Measurements from ENCODE around the gene CYP46A1.

Gene CYP46A1

DNA sequence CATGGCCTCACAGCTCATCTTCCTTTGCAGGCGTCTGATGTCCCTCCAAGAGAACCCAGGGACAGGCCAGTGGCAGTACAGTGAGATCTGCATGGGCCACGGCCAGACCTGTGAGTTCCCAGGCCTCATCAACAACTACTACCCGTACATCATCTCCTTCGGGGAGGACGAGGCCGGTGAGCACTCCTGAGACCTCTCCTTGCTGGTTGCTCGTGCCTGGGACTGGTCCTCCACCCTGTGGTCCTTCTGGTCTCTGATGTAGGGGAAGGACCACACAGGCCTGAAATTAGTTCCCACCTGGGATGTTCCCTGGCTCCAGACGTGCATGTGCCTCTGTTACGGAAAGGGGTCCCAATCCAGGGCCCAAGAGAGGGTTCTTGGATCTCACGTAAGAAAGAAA, 21.3 kb upstream of the CYP46A1 start:
- POLR2A ChIA-PET (ENCODE audit: low non-redundant PET), result no interaction called here
- CTCF ChIA-PET, result no interaction called here
- TF ChIP-seq, protein P1, sequence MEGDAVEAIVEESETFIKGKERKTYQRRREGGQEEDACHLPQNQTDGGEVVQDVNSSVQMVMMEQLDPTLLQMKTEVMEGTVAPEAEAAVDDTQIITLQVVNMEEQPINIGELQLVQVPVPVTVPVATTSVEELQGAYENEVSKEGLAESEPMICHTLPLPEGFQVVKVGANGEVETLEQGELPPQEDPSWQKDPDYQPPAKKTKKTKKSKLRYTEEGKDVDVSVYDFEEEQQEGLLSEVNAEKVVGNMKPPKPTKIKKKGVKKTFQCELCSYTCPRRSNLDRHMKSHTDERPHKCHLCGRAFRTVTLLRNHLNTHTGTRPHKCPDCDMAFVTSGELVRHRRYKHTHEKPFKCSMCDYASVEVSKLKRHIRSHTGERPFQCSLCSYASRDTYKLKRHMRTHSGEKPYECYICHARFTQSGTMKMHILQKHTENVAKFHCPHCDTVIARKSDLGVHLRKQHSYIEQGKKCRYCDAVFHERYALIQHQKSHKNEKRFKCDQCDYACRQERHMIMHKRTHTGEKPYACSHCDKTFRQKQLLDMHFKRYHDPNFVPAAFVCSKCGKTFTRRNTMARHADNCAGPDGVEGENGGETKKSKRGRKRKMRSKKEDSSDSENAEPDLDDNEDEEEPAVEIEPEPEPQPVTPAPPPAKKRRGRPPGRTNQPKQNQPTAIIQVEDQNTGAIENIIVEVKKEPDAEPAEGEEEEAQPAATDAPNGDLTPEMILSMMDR (conservative IDR thresholded peaks at IDR 0.05; ENCODE audit: low read depth), result no peak
- no peak for DNase-seq (ENCODE audit: low spot score)
- no peak overlapping the region for H3K27ac ChIP-seq

DNA sequence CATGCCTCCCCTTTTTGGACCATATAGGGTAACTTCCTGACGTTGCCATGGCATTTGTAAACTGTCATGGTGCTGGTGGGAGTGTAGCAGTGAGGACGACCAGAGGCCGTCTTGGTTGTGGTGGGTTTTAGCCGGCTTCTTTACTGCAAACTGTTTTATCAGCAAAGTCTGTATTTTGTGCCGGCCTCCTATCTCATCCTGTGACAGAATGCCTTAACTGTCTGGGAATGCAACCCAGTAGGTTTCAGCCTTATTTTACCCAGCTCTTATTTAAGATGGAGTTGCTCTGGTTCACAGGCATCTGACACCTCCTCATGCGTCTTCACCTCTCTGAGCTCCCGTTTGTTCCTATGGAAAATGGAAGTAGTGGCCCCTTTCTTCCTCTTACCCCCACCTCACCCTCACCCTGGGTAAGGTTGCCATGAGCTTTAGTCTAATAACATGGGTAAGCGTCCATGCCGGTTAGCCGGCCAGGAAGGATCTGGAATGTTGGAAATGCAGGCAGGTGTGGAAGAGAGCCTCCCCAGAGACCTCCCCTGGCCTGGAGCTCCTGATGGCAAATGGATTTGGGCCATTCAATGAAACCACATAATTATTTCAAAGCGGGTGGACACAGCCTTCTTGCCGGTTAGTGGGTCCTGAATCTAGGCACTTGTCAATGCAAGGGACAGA, 20.6 kb upstream of the CYP46A1 start:
- DNase-seq (ENCODE audit: low spot score), result no peak
- TF ChIP-seq, protein P1 (conservative IDR thresholded peaks at IDR 0.05; ENCODE audit: low read depth), result no peak
- CTCF ChIA-PET, result interaction anchor here (0.6 kb wide), 1 partner anchor 130 kb away, joined by 4 read pairs; the partner anchor contains the start of gene EML1
- H3K27ac ChIP-seq, result no peak overlapping the region
- POLR2A ChIA-PET (ENCODE audit: low non-redundant PET), result no interaction called here

DNA sequence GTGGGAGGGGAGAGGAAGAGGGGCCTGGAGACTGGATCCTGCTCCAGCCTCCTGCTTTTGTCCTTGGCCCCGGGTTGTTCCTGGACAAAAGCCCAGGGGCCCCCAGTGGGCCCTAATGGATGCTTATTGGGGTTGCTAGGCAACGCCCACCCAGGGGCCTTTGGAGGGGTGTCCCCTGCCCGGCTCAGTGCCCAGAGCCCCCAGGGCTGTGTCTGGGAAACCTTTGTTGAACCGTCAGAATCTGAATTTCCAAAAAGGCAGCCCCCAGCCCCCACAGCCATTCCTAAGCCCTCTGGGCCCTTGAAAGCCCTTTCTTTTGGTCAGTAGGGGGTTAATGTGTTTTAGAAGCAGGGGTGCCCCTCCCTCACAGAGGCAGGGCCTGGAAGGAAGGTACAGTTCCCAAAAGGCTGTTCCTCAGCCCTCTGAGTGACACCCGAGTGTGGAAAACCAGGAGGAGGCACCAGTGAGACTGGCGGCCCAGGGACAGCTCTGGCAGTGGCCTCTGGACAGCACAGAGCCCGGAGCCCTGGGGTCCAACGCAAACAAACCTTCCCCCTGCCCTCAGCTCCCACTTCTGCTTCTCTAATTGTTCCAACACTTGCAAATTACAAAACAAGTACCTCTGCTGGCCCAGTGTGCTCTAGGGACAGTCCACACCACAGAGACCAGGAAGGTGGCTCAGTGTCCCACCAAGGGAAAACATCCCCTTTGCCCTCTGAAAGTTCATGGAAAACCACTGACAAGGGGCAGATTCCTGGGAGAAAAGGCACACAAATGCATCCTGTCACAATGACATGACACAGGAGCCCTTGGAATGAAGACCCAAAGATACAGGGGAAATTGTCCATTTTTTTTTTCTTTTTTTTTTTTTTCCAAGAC, 19.8 kb upstream of the CYP46A1 start:
- no peak overlapping the region for H3K27ac ChIP-seq
- ChIA-PET POLR2A (ENCODE audit: low non-redundant PET) (no interaction called here), CTCF (no interaction called here)
- TF ChIP-seq, protein P1 (conservative IDR thresholded peaks at IDR 0.05; ENCODE audit: low read depth), result no peak
- no peak for DNase-seq (ENCODE audit: low spot score)

DNA sequence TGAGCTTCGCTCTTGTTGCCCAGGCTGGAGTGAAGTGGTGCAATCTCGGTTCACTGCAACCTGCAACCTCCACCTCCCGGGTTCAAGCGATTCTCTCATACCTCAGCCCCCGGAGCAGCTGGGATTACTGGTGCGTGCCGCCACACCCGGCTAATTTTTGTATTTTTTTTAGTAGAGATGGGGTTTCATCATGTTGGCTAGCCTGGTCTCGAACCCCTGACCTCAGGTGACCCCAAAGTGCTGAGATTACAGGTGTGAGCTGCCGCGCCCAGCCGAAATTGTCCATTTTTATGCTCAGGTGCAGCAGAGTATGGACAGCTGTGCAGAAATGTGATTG, 19.2 kb upstream of the CYP46A1 start:
- TF ChIP-seq, protein P1 (conservative IDR thresholded peaks at IDR 0.05; ENCODE audit: low read depth), result no peak
- ChIA-PET POLR2A (ENCODE audit: low non-redundant PET) (no interaction called here), CTCF (no interaction called here)
- no peak overlapping the region for H3K27ac ChIP-seq
- DNase-seq (ENCODE audit: low spot score), result no peak

DNA sequence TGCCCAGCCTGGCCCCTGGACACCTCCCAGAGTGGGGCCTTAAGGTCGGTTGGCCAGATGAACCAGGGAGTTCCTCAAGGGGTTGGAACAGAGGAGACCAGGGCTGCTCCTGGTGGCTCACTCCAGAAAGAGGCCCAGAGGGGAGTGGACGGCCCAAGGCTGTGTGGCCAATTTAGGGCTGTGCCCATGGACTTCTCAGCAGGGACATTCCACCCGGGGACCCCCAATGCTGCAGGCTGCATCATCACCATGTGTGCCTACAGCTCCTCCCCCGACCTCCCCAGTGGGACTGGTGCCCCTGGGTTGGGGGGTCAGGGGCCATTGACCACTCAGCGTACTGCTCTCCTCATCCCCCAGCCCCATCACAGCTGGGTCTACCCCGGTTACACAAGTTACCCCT, 17.6 kb upstream of the CYP46A1 start:
- ChIA-PET CTCF (interaction anchor here (0.7 kb wide), 1 partner anchor 38 kb away, joined by 3 read pairs; no protein-coding TSS in a partner anchor), POLR2A (ENCODE audit: low non-redundant PET) (interaction anchor here (0.6 kb wide), 1 partner anchor 28 kb away, joined by 5 read pairs; no protein-coding TSS in a partner anchor)
- no peak overlapping the region for H3K27ac ChIP-seq

DNA sequence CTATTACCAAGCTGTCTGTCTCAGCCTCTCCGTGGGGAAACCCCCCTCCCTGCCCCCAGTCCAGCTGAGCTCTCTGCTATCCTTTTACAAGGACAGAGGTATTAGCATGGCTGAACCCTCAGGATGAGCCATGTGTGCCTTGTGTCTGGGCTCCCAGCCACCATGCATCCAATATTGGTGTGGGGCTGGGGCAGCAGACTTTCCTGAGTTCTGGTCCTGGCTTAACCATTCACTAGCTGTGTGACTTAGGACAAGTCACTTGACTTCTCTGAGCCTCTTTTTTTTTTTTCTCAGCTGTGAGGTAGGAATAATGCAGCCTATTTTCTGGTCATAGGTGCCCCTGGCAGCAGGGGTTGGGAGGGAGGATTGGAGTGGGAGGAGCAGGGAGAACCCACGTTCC, 17.1 kb upstream of the CYP46A1 start:
- no peak for DNase-seq (ENCODE audit: low spot score)
- ChIA-PET POLR2A (ENCODE audit: low non-redundant PET) (interaction anchor here (0.6 kb wide), 1 partner anchor 27 kb away, joined by 5 read pairs; no protein-coding TSS in a partner anchor), CTCF (no interaction called here)
- H3K27ac ChIP-seq, result no peak overlapping the region
- TF ChIP-seq, protein P1 (conservative IDR thresholded peaks at IDR 0.05; ENCODE audit: low read depth), result no peak

More for the DNA sequence above, 17.6 kb upstream of the CYP46A1 start:
- no peak for DNase-seq (ENCODE audit: low spot score)
- TF ChIP-seq, protein P1 (conservative IDR thresholded peaks at IDR 0.05; ENCODE audit: low read depth), result no peak

Data from RWPE1 (cell line).